Measurements from ENCODE around the gene REV3L. TPM values are rescaled to one million over a fixed set of nuclear protein-coding genes. Genes with fewer than 3 reads are reported as not detected.

Gene REV3L
- total RNA-seq, 1 experiment from 2014 or later: 5.3 TPM

DNA sequence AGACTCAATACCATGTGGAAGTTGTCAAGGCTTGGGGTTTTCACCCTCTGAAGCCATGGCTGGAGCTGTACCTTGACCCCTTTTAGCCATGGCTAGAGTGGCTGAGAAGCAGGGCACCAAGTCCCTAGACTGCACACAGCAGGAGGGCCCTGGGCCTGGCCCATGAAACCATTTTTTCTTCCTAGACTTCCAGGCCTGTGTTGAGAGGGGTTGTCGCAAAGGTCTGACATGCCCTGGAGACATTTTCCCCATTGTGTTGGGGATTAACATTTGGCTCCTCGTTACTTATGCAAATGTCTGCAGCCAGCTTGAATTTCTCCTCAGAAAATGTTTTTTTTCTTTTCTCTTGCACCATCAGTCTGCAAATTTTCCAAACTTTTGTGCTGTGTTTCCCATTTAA, 199.3 kb downstream of the REV3L start:
- WGBS (ENCODE audit: extremely low coverage, insufficient read length, low lambda C conversion rate): no CpG with 5 or more reads among the region's 2 CpGs
- DNase-seq: no peak
- peaks cover 40 to 55% (median 46%) of the 10 kb centered on the region in 3 experiments for H3K36me3 Mint-ChIP-seq (ENCODE audit: insufficient read depth in 1 of 3, low read depth in 3 of 3)

More for the DNA sequence above, 199.3 kb downstream of the REV3L start:
- no peak overlapping the region for H4K8ac ChIP-seq (replicated peaks; ENCODE audit: insufficient read length, low read depth, low read length)
- H2AFZ ChIP-seq (ENCODE audit: low read length): no peak overlapping the region
- H2BK20ac ChIP-seq (ENCODE audit: low read depth, low read length, poor library complexity, severe bottlenecking): no peak overlapping the region
- no peaks in the 10 kb centered on the region for H3K79me2 ChIP-seq (ENCODE audit: insufficient read depth, low read length)
- no peak overlapping the region for H3K4me2 ChIP-seq (ENCODE audit: insufficient read depth, insufficient read length, low read length)
- H3T11ph ChIP-seq (ENCODE audit: low read length): no peak overlapping the region
- no peak overlapping the region for H2BK120ac ChIP-seq (ENCODE audit: low read depth, low read length, poor library complexity, severe bottlenecking)
- H4K20me1 ChIP-seq (ENCODE audit: control insufficient read depth, insufficient read depth, insufficient read length): no peaks in the 10 kb centered on the region
- H2BK15ac ChIP-seq (ENCODE audit: low read depth, low read length): no peak overlapping the region
- no peak overlapping the region for H2BK12ac ChIP-seq (ENCODE audit: insufficient read length, low read depth, low read length)
- no peak overlapping the region for H3K4ac ChIP-seq (ENCODE audit: low read depth, low read length)
- TF ChIP-seq CTCF (conservative IDR thresholded peaks at IDR 0.05): no peak
- H3K27me3 Mint-ChIP-seq (ENCODE audit: low read depth): no peaks in the 10 kb centered on the region
- no peak overlapping the region for H3K23ac ChIP-seq (ENCODE audit: insufficient read length, low read depth, low read length)
- no peak overlapping the region for H4K5ac ChIP-seq (ENCODE audit: insufficient read length, low read depth, low read length)
- no peak overlapping the region for H3K4me3 Mint-ChIP-seq
- no peaks in the 10 kb centered on the region for H3K4me1 ChIP-seq (ENCODE audit: insufficient read depth, low read length)
- H3K27me3 ChIP-seq (ENCODE audit: insufficient read depth, low read length): no peaks in the 10 kb centered on the region
- peaks cover 20 to 22% of the 10 kb centered on the region in 2 experiments for H3K9me3 Mint-ChIP-seq
- H3K27ac Mint-ChIP-seq: peak overlapping the region in 2 of 3 experiments; percentile 42 to 72; a peak in 5 of 7 replicates
- no peak overlapping the region for H3K9ac ChIP-seq (ENCODE audit: extremely low read depth, insufficient read length, low read length)
- no peak overlapping the region for H2BK5ac ChIP-seq (ENCODE audit: insufficient read length, low read length)
- no peak overlapping the region for H3K18ac ChIP-seq (ENCODE audit: insufficient read length, low read depth, low read length)
- no peaks in the 10 kb centered on the region for H3K23me2 ChIP-seq (ENCODE audit: insufficient read length, low read depth, low read length, poor library complexity, severe bottlenecking)
- no peaks in the 10 kb centered on the region for H3K9me3 ChIP-seq (ENCODE audit: control insufficient read depth, low read depth, low read length)
- no peak overlapping the region for H3K14ac ChIP-seq (ENCODE audit: insufficient read depth, low read length)
- H2AK5ac ChIP-seq (ENCODE audit: insufficient read length, low read length): no peak overlapping the region
- no peak overlapping the region for H3K27ac ChIP-seq (ENCODE audit: insufficient read length, low read depth, low read length)
- H3K56ac ChIP-seq (ENCODE audit: insufficient read length, low read depth, low read length): no peak overlapping the region
- H3K79me1 ChIP-seq (ENCODE audit: insufficient read depth, low read depth, low read length, poor library complexity, severe bottlenecking): no peaks in the 10 kb centered on the region
- no peak overlapping the region for H4K91ac ChIP-seq (ENCODE audit: insufficient read length, low read depth, low read length)
- peaks cover 14 to 22% of the 10 kb centered on the region in 2 experiments for H3K4me1 Mint-ChIP-seq

All from H9 (cell line).